Measurements from ENCODE around the gene PAGR1.

Gene PAGR1

DNA sequence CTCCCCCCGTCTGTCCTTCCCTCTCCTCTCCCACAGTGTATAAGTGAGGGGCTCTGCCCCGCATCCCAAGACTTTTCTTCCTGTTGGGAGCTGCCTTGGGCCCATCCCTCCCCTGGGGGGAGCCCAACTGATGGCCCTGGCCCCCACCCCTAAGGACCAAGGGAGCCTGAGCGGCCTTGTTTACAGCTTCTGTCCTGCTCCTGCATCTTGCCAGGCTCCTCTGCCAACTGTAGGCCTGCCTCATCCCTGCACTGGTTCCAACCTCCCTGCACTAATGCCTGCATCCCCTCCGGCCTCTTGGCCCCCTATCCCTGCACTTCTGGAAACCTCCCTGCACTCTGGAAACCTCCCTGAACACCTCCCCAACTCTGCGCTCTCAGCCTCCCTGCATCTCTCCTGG is 1.4 kb upstream of the PAGR1 start:
- TF ChIP-seq, protein P1, sequence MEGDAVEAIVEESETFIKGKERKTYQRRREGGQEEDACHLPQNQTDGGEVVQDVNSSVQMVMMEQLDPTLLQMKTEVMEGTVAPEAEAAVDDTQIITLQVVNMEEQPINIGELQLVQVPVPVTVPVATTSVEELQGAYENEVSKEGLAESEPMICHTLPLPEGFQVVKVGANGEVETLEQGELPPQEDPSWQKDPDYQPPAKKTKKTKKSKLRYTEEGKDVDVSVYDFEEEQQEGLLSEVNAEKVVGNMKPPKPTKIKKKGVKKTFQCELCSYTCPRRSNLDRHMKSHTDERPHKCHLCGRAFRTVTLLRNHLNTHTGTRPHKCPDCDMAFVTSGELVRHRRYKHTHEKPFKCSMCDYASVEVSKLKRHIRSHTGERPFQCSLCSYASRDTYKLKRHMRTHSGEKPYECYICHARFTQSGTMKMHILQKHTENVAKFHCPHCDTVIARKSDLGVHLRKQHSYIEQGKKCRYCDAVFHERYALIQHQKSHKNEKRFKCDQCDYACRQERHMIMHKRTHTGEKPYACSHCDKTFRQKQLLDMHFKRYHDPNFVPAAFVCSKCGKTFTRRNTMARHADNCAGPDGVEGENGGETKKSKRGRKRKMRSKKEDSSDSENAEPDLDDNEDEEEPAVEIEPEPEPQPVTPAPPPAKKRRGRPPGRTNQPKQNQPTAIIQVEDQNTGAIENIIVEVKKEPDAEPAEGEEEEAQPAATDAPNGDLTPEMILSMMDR (IDR thresholded peaks at IDR 0.05; ENCODE audit: low read depth, low read length) = no peak
- no peak for DNase-seq (ENCODE audit: low read depth, low spot score)
- H3K4me3 ChIP-seq (ENCODE audit: low read depth, low read length) = no peak overlapping the region
- in situ Hi-C loops (cut with HindIII; ENCODE audit: low sequenced_read_pairs) = no loop called here

DNA sequence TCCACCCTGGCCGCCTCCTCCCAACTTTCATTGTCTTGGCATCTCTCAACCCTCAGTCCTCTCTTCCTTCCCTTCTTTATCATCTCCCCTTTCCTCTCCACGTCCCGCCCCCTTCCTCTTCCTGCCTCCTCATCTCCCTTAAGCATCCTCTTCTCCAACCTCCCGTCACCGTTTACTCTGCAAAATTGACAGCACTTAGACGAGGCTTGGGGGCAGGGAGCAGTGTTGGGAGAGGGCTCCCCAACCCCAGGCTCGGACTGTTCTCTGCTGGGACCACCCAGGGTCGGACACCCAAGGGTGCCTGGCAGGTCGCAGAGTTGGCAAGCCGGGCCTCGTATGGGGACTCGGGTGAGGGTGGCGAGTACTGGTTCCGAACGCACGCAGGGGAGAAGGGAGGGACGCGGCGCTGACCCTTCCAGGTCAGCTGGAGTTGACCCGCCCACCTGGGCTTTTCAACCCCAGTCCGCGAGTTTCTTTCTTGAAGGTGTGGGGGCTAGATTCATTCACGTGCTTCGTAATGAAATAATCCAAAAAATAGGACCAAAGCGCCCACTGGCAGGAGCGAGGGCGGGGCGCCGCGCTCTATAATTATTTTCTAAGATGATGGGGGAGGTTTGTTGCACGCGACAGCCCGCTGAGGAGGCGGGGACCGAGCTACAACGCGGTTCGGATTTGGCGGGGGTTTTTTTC is 775 bp upstream of the PAGR1 start:
- in situ Hi-C loops (cut with HindIII; ENCODE audit: low sequenced_read_pairs) = no loop called here
- no peak for DNase-seq (ENCODE audit: low read depth, low spot score)
- H3K4me3 ChIP-seq (ENCODE audit: low read depth, low read length) = peak overlapping the region; percentile 81
- TF ChIP-seq, protein P1 (IDR thresholded peaks at IDR 0.05; ENCODE audit: low read depth, low read length) = no peak

DNA sequence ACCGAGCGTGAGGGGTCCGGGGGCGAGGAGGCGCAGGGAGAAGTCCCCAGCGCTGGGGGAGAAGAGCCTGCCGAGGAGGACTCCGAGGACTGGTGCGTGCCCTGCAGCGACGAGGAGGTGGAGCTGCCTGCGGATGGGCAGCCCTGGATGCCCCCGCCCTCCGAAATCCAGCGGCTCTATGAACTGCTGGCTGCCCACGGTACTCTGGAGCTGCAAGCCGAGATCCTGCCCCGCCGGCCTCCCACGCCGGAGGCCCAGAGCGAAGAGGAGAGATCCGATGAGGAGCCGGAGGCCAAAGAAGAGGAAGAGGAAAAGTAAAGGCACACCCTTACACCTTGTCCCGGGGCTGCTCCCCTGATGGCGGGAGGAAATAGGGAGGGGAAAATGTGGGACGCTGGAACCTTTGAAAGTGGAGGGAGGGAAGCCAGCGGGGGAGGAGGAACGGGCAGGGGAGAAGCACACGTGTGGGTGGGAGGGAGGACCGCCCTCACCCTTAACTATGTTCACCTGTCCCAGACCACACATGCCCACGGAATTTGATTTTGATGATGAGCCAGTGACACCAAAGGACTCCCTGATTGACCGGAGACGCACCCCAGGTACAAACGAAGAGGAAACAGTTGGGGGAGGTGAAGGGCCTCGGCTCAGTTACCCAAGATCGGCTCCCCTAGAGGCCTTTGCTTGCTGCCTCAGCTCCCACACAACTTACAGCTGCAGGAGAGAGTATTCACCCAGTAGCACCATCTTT is 916 bp downstream of the PAGR1 start:
- TF ChIP-seq, protein P1 (IDR thresholded peaks at IDR 0.05; ENCODE audit: low read depth, low read length) = peak; percentile 20
- in situ Hi-C loops (cut with HindIII; ENCODE audit: low sequenced_read_pairs) = no loop called here
- peak overlapping the region; percentile 81 for H3K4me3 ChIP-seq (ENCODE audit: low read depth, low read length)
- peak; percentile 64 for DNase-seq (ENCODE audit: low read depth, low spot score)

DNA sequence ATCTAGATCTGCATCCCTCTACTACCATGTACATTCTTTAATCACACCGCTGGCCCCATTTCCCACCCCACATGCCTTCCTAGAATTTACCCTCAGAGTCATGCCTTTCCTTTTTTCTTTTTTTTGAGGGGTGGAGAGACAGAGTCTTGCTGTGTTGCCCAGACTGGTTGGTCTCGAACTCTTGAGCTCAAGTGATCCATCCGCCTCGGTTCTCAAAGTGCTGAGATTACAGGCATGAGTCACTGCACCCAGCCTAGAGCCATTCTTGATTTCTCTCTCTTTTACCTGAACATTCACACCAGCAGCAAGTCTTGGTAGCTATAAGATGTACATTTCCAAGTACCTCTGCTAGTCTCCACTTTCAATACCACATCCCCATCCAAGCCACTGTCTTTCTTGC is 2.1 kb downstream of the PAGR1 start:
- in situ Hi-C loops (cut with HindIII; ENCODE audit: low sequenced_read_pairs) = no loop called here
- TF ChIP-seq, protein P1 (IDR thresholded peaks at IDR 0.05; ENCODE audit: low read depth, low read length) = no peak
- DNase-seq (ENCODE audit: low read depth, low spot score) = no peak
- H3K4me3 ChIP-seq (ENCODE audit: low read depth, low read length) = no peak overlapping the region

DNA sequence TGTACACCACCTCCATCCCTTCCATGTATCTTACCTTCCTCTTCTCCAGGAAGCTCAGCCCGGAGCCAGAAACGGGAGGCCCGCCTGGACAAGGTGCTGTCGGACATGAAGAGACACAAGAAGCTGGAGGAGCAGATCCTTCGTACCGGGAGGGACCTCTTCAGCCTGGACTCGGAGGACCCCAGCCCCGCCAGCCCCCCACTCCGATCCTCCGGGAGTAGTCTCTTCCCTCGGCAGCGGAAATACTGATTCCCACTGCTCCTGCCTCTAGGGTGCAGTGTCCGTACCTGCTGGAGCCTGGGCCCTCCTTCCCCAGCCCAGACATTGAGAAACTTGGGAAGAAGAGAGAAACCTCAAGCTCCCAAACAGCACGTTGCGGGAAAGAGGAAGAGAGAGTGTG is 3.6 kb downstream of the PAGR1 start:
- TF ChIP-seq, protein P1 (IDR thresholded peaks at IDR 0.05; ENCODE audit: low read depth, low read length) = peak; percentile 35
- in situ Hi-C loops (cut with HindIII; ENCODE audit: low sequenced_read_pairs) = no loop called here
- H3K4me3 ChIP-seq (ENCODE audit: low read depth, low read length) = peak overlapping the region; percentile 65

DNA sequence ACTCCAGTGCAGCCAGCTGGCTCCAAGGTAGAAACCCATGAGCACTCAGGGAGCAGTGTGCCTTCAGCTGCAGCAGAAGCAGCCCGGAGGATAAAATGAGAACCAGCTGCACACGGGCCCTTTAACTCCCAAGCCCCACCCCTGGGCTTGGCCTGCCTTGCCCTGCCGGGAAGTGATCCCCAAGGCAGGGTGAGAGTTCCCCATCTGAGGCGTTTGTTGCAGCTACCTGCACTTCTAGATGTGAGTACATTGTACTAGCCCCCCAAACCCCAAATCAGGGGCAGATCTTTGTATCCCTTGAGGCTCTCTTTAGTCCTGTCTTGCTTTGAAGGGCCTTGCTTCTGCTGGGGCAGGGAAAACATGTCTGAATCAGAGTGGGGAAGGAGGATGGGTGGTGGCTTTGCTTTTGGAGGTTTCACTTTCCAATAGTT is 4.3 kb downstream of the PAGR1 start, which contains the start of gene MVP:
Gene MVP, plus strand, starts transcription at position 192 of the 431 bp plus-strand sequence. CDS start 10,088 bp downstream, outside the sequence.
- TF ChIP-seq, protein P1 (IDR thresholded peaks at IDR 0.05; ENCODE audit: low read depth, low read length) = no peak
- in situ Hi-C loops (cut with HindIII; ENCODE audit: low sequenced_read_pairs) = no loop called here
- H3K4me3 ChIP-seq (ENCODE audit: low read depth, low read length) = peak within 1 kb of the TSS; percentile 65
- DNase-seq (ENCODE audit: low read depth, low spot score) = peak; percentile 66

More for the DNA sequence above, 3.6 kb downstream of the PAGR1 start:
- no peak for DNase-seq (ENCODE audit: low read depth, low spot score)
